Gastroesophageal sphincter (tissue), 3 donors: ENCODE data around the gene PCGF3.

ENCODE experiments used
- POLR2AphosphoS5 ChIP-seq: sonication (generic); formaldehyde crosslinking; IDR thresholded peaks from one replicate; pipeline ENCODE4 v1.6.1; 2017; ENCODE audit warnings: antibody characterized with exemption
- TF ChIP-seq, protein P1 (sequence below), 4 experiments: fragments of 200-600 bp in 2 of 4; fragments of 450-650 bp in 2 of 4; sonication (generic) in 1 of 4; IDR thresholded peaks; one replicate each; pipeline ENCODE4 v1.5.1; 2017 to 2019; ENCODE audit warnings: antibody characterized with exemption in 4 of 4, mild to moderate bottlenecking in 2 of 4, moderate library complexity in 2 of 4

DNA sequence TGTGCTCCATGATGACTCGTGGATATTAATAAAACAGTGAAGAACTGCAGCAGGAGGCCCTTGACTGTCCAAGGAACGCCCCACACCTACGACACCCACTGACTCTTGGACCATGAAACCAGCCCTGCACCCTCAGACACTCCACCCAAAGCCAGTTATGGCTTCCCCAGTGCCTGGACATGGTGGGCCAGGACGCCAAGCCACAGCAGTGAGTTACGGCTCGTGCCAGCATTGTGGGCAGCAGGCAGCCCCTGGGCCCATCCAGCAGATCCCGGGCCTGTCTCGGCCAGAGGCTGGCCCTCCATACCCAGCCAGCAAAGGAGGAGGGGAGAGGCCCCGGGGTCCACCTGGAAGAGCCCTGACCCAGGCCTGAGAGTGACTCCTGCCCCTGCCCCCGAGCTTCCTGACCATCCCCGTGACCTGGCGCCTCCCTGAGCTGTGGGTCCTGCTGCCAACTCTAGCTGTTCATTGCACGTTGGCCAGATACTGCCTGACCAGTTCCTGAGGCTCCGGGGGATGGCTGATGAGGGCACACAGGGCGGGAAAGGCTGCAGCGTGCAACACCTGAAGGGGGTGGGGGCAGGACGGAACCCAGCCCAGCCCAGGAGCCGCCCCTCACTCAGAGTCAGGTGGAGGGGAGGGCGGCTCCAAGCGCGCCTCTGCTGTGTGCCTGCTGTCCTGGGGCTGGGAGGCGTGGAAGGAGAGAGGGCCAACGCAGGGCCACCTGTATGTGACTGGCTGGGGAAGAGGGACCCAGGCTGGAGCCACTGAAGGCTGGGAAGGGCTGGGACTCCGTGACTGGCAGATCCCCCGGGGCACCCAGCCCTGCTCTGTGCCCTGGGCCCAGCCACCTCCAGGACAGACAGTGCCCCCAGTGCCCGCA lies 17.4 kb upstream of the PCGF3 start:
- TF ChIP-seq, protein P1, sequence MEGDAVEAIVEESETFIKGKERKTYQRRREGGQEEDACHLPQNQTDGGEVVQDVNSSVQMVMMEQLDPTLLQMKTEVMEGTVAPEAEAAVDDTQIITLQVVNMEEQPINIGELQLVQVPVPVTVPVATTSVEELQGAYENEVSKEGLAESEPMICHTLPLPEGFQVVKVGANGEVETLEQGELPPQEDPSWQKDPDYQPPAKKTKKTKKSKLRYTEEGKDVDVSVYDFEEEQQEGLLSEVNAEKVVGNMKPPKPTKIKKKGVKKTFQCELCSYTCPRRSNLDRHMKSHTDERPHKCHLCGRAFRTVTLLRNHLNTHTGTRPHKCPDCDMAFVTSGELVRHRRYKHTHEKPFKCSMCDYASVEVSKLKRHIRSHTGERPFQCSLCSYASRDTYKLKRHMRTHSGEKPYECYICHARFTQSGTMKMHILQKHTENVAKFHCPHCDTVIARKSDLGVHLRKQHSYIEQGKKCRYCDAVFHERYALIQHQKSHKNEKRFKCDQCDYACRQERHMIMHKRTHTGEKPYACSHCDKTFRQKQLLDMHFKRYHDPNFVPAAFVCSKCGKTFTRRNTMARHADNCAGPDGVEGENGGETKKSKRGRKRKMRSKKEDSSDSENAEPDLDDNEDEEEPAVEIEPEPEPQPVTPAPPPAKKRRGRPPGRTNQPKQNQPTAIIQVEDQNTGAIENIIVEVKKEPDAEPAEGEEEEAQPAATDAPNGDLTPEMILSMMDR (IDR thresholded peaks at IDR 0.05) = no peak
- TF ChIP-seq POLR2AphosphoS5 = no peak
